Common myeloid progenitor, CD34-positive (primary cell): ENCODE data around the gene COL10A1.
"Not testable (repeated sequence)": the region's sequence is repeated elsewhere in the genome, so short reads cannot be mapped to it uniquely, and the experiment has no call there.

ENCODE experiments used
- CTCF ChIA-PET: fragments of 350-600 bp; sonication (Branson Sonifier 250); formaldehyde crosslinking; loops from one replicate; lab custom pipeline; 2021; ENCODE audit warnings: antibody characterized with exemption; lab: Charles Lee
- POLR2A ChIA-PET: fragments of 350-600 bp; sonication (Branson Sonifier 250); formaldehyde crosslinking; loops from one replicate; lab custom pipeline; 2021; ENCODE audit warnings: antibody characterized with exemption; lab: Charles Lee
- DNase-seq, 3 donors: peaks; one replicate each; pipeline versions ENCODE4 v3.0.0 to v3.0.0-alpha.2; 2013
- H3K27ac ChIP-seq, 2 experiments: 1 replicate in 1 of 2; 2 replicates in 1 of 2; pipeline ENCODE4 v1.7.0; 2013; ENCODE audit warnings: inconsistent platforms in 2 of 2, low read length in 2 of 2, mild to moderate bottlenecking in 2 of 2, low read depth in 1 of 2, moderate library complexity in 1 of 2; ENCODE audit not compliant: severe bottlenecking in 2 of 2, insufficient read depth in 1 of 2, poor library complexity in 1 of 2
- H3K27me3 ChIP-seq, 5 experiments: replicated peaks in 2 of 5; 1 replicate in 3 of 5; 2 replicates in 2 of 5; pipeline versions ENCODE4 v1.6.1 to v1.7.0; 2013; ENCODE audit warnings: low read length in 4 of 5, mild to moderate bottlenecking in 2 of 5, moderate library complexity in 2 of 5, inconsistent platforms in 1 of 5; ENCODE audit not compliant: insufficient read depth in 5 of 5, control insufficient read depth in 4 of 5
- H3K36me3 ChIP-seq, 4 experiments: 1 replicate in 2 of 4; 2 replicates in 2 of 4; pipeline versions ENCODE4 v1.6.1 to v1.7.0; 2013; ENCODE audit warnings: low read length in 3 of 4, control low read depth in 1 of 4, mild to moderate bottlenecking in 1 of 4; ENCODE audit not compliant: control insufficient read depth in 4 of 4, insufficient read depth in 4 of 4
- H3K4me1 ChIP-seq, 4 experiments: 1 replicate in 3 of 4; 2 replicates in 1 of 4; pipeline versions ENCODE4 v1.6.1 to v1.7.1; 2013; ENCODE audit warnings: low read length in 3 of 4, mild to moderate bottlenecking in 3 of 4, control low read depth in 1 of 4, inconsistent platforms in 1 of 4, moderate library complexity in 1 of 4; ENCODE audit not compliant: control insufficient read depth in 4 of 4, insufficient read depth in 4 of 4; ENCODE audit errors: control extremely low read depth in 1 of 4
- H3K4me3 ChIP-seq, 7 experiments: 1 replicate in 4 of 7; 2 replicates in 3 of 7; pipeline versions ENCODE4 v1.5.1 to v1.7.0; 2013; ENCODE audit warnings: mild to moderate bottlenecking in 7 of 7, low read length in 6 of 7, moderate library complexity in 6 of 7, inconsistent platforms in 2 of 7, low read depth in 2 of 7, control low read depth in 1 of 7; ENCODE audit not compliant: insufficient read depth in 4 of 7, control insufficient read depth in 1 of 7; ENCODE audit errors: extremely low read depth in 1 of 7
- H3K9me3 ChIP-seq, 5 experiments: 1 replicate in 4 of 5; 2 replicates in 1 of 5; pipeline versions ENCODE4 v1.6.1 to v1.7.1; 2013; ENCODE audit warnings: low read length in 4 of 5, mild to moderate bottlenecking in 2 of 5, inconsistent platforms in 1 of 5, low read depth in 1 of 5, moderate library complexity in 1 of 5; ENCODE audit not compliant: control insufficient read depth in 4 of 5, insufficient read depth in 2 of 5; ENCODE audit errors: control extremely low read depth in 1 of 5
- WGBS: methylation state at CpG from one replicate; pipeline ENCODE4 v1.1.5; 2013; ENCODE audit not compliant: insufficient coverage; 5-methylcytosine and 5-hydroxymethylcytosine counted together

COL10A1 gene

GRCh38 chr6:116099036-116099435, 26.9 kb downstream of the COL10A1 start:
- Histone ChIP-seq H3K36me3 (no peaks in the 10 kb centered on the region), H3K27me3 (no peaks in the 10 kb centered on the region), H3K4me1 (peaks cover 7 to 32% (median 24%) of the 10 kb centered on the region in 4 experiments), H3K27ac (no peak overlapping the region), H3K4me3 (no peak overlapping the region), H3K9me3 (peaks cover 0 to 13% (median 6%) of the 10 kb centered on the region in 5 experiments)
- WGBS = no CpG with 5 or more reads among the region's 1 CpG
- ChIA-PET POLR2A (no interaction called here), CTCF (no interaction called here)
- DNase-seq = no peak

GRCh38 chr6:116096979-116097816, 28.7 kb downstream of the COL10A1 start:
- peak in 2 of 3 donors; percentile 34 for DNase-seq
- H3K4me1 ChIP-seq = peaks cover 7 to 22% (median 14%) of the 10 kb centered on the region in 4 experiments
- no peaks in the 10 kb centered on the region for H3K36me3 ChIP-seq
- peaks cover 0 to 13% (median 6%) of the 10 kb centered on the region in 5 experiments for H3K9me3 ChIP-seq
- no peak overlapping the region for H3K4me3 ChIP-seq
- H3K27ac ChIP-seq = no peak overlapping the region
- no CpG with 5 or more reads among the region's 2 CpGs for WGBS
- ChIA-PET CTCF (interaction anchor here (1.2 to 1.9 kb wide), 4 partner anchors 10 to 89 kb away, joined by 5 to 9 read pairs (median 6); no protein-coding TSS in a partner anchor), POLR2A (no interaction called here)
- H3K27me3 ChIP-seq = no peaks in the 10 kb centered on the region

- Histone ChIP-seq H3K9me3 (peaks cover 0 to 13% (median 6%) of the 10 kb centered on the region in 5 experiments), H3K4me1 (peaks cover 0 to 12% (median 6%) of the 10 kb centered on the region in 4 experiments)
- CTCF ChIA-PET = interaction anchor here (0.7 to 1.9 kb wide), 8 partner anchors 9 to 88 kb away, joined by 3 to 9 read pairs (median 4); partner anchors contain the start of gene FRK
- H3K27me3 ChIP-seq, POLR2A ChIA-PET, H3K36me3 ChIP-seq, H3K27ac ChIP-seq, H3K4me3 ChIP-seq: not testable (repeated sequence)
- WGBS = 94% methylated on average over 6 of the region's 9 CpGs
- DNase-seq = peak in 2 of 3 donors; percentile 33 to 37
These were observed 29.7 kb downstream of the COL10A1 start for GRCh38 chr6:116096048-116096759.

GRCh38 chr6:116094041-116094440, 31.9 kb downstream of the COL10A1 start:
- Histone ChIP-seq H3K9me3 (peaks cover 0 to 13% (median 6%) of the 10 kb centered on the region in 5 experiments), H3K36me3 (no peaks in the 10 kb centered on the region), H3K4me3 (no peak overlapping the region), H3K4me1 (peaks cover 0 to 7% (median 1%) of the 10 kb centered on the region in 4 experiments), H3K27me3 (no peaks in the 10 kb centered on the region), H3K27ac (no peak overlapping the region)
- POLR2A ChIA-PET = no interaction called here
- no peak for DNase-seq
- CTCF ChIA-PET = no interaction called here
- 94% methylated on average over 6 of the region's 7 CpGs for WGBS

GRCh38 chr6:116090251-116090650, 35.7 kb downstream of the COL10A1 start:
- CTCF ChIA-PET = no interaction called here
- POLR2A ChIA-PET = no interaction called here
- H3K27ac ChIP-seq = no peak overlapping the region
- WGBS = no CpG with 5 or more reads among the region's 2 CpGs
- H3K36me3 ChIP-seq = no peaks in the 10 kb centered on the region
- no peaks in the 10 kb centered on the region for H3K27me3 ChIP-seq
- no peaks in the 10 kb centered on the region for H3K9me3 ChIP-seq
- DNase-seq = peak in 1 of 3 donors; percentile 15
- no peaks in the 10 kb centered on the region for H3K4me1 ChIP-seq
- no peak overlapping the region for H3K4me3 ChIP-seq

GRCh38 chr6:116088946-116089345, 37.0 kb downstream of the COL10A1 start:
- H3K36me3 ChIP-seq = no peaks in the 10 kb centered on the region
- no peaks in the 10 kb centered on the region for H3K9me3 ChIP-seq
- CTCF ChIA-PET = no interaction called here
- DNase-seq = no peak
- H3K27me3 ChIP-seq = no peaks in the 10 kb centered on the region
- H3K4me1 ChIP-seq = no peaks in the 10 kb centered on the region
- H3K27ac ChIP-seq = no peak overlapping the region
- POLR2A ChIA-PET = no interaction called here
- no peak overlapping the region for H3K4me3 ChIP-seq
